Osteoblast (primary cell): ENCODE measurements around the gene C11orf91. TPM values are rescaled to one million over a fixed set of nuclear protein-coding genes. Genes with fewer than 3 reads are reported as not detected.

ENCODE experiments used
- DNase-seq: peaks from one replicate; pipeline ENCODE4 v3.0.0; 2011; ENCODE audit warnings: low spot score, mixed read lengths; ENCODE audit not compliant: insufficient read length; ENCODE audit errors: missing footprints
- H2AFZ ChIP-seq: 2 replicates; pipeline ENCODE4 v1.6.0; 2011; ENCODE audit warnings: mild to moderate bottlenecking, low read length
- H3K27ac ChIP-seq: 2 replicates; pipeline ENCODE4 v1.5.1; 2011; ENCODE audit warnings: mild to moderate bottlenecking, low read depth, low read length, moderate library complexity
- H3K27me3 ChIP-seq: 2 replicates; pipeline ENCODE4 v1.6.0; 2012; ENCODE audit warnings: mild to moderate bottlenecking, control low read depth, inconsistent platforms, low read length, moderate library complexity; ENCODE audit not compliant: insufficient read depth
- H3K36me3 ChIP-seq: 2 replicates; pipeline ENCODE4 v1.5.1; 2011; ENCODE audit warnings: mild to moderate bottlenecking, low read length, control low read depth, moderate library complexity; ENCODE audit not compliant: insufficient read depth
- H3K4me1 ChIP-seq: 2 replicates; pipeline ENCODE4 v1.5.1; 2011; ENCODE audit warnings: mild to moderate bottlenecking, low read length, control low read depth, moderate library complexity; ENCODE audit not compliant: insufficient read depth
- H3K4me2 ChIP-seq: 2 replicates; pipeline ENCODE4 v1.6.0; 2011; ENCODE audit warnings: mild to moderate bottlenecking, low read length; ENCODE audit not compliant: insufficient read depth
- H3K4me3 ChIP-seq: fragments of 200-600 bp; sonication (generic); 3 replicates; pipeline ENCODE4 v1.5.1; 2012; ENCODE audit warnings: mild to moderate bottlenecking, low read length, inconsistent platforms; ENCODE audit not compliant: insufficient read depth
- H3K79me2 ChIP-seq: 2 replicates; pipeline ENCODE4 v1.6.0; 2012; ENCODE audit warnings: mild to moderate bottlenecking, low read length, control low read depth, inconsistent platforms; ENCODE audit not compliant: insufficient read depth
- H3K9me3 ChIP-seq: 2 replicates; pipeline ENCODE4 v1.5.1; 2011; ENCODE audit warnings: low read depth, low read length, control low read depth
- H4K20me1 ChIP-seq: 2 replicates; pipeline ENCODE4 v1.6.0; 2012; ENCODE audit warnings: mild to moderate bottlenecking, low read length, control low read depth; ENCODE audit not compliant: insufficient read depth
- total RNA-seq: library from RNA; depleted of rRNA; stranded (reverse); fragments of >200 nt; gene quantifications from 2 replicates; pipeline ENCODE4 v1.2.3, GENCODE V29; 2012
- TF ChIP-seq, protein P1 (sequence below): IDR thresholded peaks from 2 replicates; pipeline ENCODE4 v1.5.1; 2011; ENCODE audit warnings: mild to moderate bottlenecking, low read depth, low read length, moderate library complexity; ENCODE audit errors: extremely low read depth

The C11orf91 gene
- total RNA-seq, 1 donor: not detected

DNA sequence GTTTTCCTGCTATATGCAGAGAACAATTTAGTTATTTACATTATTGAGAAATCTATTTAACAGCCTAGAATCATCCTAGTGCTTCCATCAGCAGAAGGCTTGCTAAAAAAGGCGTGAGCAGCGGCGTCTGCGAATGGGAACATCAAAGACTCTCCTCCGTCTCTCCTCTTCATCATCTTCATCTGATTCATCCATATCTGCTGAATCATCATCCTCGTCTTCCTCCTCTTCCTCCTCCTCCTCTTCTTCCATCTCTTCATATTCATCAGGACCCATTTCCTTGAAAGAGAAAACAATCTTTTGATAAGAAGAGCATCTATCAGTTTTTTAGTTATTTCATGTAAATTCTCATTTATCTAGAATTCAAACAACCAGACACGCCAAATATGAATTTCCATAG is 41.2 kb upstream of the C11orf91 start:
- Histone ChIP-seq H3K4me1 (peaks cover 12% of the 10 kb centered on the region), H3K79me2 (no peaks in the 10 kb centered on the region), H3K9me3 (no peaks in the 10 kb centered on the region), H3K27ac (no peak overlapping the region), H3K4me3 (no peak overlapping the region), H4K20me1 (no peaks in the 10 kb centered on the region), H3K4me2 (no peak overlapping the region), H3K27me3 (no peaks in the 10 kb centered on the region), H3K36me3 (peaks cover 6% of the 10 kb centered on the region), H2AFZ (no peak overlapping the region)
- no peak for DNase-seq
- TF ChIP-seq, protein P1, sequence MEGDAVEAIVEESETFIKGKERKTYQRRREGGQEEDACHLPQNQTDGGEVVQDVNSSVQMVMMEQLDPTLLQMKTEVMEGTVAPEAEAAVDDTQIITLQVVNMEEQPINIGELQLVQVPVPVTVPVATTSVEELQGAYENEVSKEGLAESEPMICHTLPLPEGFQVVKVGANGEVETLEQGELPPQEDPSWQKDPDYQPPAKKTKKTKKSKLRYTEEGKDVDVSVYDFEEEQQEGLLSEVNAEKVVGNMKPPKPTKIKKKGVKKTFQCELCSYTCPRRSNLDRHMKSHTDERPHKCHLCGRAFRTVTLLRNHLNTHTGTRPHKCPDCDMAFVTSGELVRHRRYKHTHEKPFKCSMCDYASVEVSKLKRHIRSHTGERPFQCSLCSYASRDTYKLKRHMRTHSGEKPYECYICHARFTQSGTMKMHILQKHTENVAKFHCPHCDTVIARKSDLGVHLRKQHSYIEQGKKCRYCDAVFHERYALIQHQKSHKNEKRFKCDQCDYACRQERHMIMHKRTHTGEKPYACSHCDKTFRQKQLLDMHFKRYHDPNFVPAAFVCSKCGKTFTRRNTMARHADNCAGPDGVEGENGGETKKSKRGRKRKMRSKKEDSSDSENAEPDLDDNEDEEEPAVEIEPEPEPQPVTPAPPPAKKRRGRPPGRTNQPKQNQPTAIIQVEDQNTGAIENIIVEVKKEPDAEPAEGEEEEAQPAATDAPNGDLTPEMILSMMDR: no peak

DNA sequence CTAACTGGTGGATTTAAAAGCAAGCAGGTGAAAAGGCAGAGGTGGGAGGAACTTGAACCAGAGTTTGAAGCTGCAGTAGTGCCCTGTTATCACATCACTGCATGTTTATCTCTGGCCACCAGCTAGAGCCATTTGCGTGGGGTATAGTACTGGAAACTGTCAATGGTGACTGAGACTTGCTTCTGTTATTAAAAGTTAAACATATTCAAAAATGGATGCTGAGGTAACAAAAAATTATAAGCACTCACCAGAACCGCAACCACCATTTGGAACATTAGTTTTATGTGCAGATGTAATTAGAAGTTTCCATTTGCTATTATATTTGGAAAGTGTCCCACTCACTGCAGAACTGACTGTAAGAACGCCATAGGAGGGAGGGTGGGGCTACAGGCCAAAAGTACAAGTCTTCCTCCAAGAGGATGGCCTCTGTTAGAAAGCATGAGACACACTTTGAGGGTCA is 36.8 kb upstream of the C11orf91 start:
- H3K9me3 ChIP-seq: no peaks in the 10 kb centered on the region
- peak overlapping the region; percentile 84 for H2AFZ ChIP-seq
- H3K27me3 ChIP-seq: no peaks in the 10 kb centered on the region
- H3K4me2 ChIP-seq: peak overlapping the region; percentile 95
- peaks cover 39% of the 10 kb centered on the region for H3K4me1 ChIP-seq
- H4K20me1 ChIP-seq: peaks cover 27% of the 10 kb centered on the region
- peak overlapping the region; percentile 93 for H3K4me3 ChIP-seq
- H3K27ac ChIP-seq: peak overlapping the region; percentile 93
- DNase-seq: no peak
- peaks cover 18% of the 10 kb centered on the region for H3K36me3 ChIP-seq
- H3K79me2 ChIP-seq: peaks cover 38% of the 10 kb centered on the region
- TF ChIP-seq, protein P1: no peak

DNA sequence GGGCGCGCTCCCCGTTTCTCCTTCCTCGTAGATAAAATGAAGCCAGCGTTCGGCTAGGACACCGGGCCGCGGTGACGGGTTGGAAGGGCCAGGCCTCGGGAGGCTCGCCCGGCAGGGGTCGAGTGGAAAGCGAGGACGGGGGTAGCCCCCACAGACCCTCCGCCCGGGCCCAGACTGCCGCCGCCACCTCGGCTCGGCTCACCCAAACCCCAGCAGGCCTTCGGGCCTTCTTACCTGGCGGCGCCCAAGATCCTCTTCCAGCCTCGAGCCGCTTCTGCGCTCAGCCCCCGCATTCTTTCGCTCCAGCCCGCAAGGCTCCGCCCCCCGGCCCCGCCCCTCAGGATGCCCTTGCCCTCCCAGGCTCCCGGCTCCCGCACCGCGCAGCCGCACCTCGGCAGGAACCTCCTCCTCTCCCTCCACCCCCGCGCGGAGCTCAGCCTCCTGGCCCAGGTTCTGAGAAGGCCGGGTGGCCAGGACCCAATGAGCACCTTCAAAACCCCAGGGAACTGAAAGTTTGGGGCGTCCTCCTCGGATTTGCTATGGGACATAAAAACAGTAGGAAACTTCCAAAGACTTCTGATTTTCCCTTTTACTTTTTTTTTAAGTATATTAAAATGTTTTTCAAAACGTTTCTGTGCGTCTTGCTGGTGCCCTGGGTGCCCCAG is 35.7 kb upstream of the C11orf91 start, which contains the start of gene CD59:
TSS of gene CD59 (minus strand) at position 276 of the 665 bp plus-strand sequence. CDS start 13,978 bp downstream, outside the sequence.
- H3K4me2 ChIP-seq: peak within 1 kb of the TSS; percentile 95
- peaks cover 29% of the 10 kb centered on the region for H3K36me3 ChIP-seq
- peaks cover 49% of the 10 kb centered on the region for H3K4me1 ChIP-seq
- peak within 1 kb of the TSS; percentile 93 for H3K4me3 ChIP-seq
- H3K27ac ChIP-seq: peak within 1 kb of the TSS; percentile 93
- DNase-seq: peak; percentile 95
- H3K27me3 ChIP-seq: no peaks in the 10 kb centered on the region
- peaks cover 36% of the 10 kb centered on the region for H4K20me1 ChIP-seq
- TF ChIP-seq, protein P1: no peak
- peaks cover 49% of the 10 kb centered on the region for H3K79me2 ChIP-seq
- H2AFZ ChIP-seq: peak within 1 kb of the TSS; percentile 84
- no peaks in the 10 kb centered on the region for H3K9me3 ChIP-seq

DNA sequence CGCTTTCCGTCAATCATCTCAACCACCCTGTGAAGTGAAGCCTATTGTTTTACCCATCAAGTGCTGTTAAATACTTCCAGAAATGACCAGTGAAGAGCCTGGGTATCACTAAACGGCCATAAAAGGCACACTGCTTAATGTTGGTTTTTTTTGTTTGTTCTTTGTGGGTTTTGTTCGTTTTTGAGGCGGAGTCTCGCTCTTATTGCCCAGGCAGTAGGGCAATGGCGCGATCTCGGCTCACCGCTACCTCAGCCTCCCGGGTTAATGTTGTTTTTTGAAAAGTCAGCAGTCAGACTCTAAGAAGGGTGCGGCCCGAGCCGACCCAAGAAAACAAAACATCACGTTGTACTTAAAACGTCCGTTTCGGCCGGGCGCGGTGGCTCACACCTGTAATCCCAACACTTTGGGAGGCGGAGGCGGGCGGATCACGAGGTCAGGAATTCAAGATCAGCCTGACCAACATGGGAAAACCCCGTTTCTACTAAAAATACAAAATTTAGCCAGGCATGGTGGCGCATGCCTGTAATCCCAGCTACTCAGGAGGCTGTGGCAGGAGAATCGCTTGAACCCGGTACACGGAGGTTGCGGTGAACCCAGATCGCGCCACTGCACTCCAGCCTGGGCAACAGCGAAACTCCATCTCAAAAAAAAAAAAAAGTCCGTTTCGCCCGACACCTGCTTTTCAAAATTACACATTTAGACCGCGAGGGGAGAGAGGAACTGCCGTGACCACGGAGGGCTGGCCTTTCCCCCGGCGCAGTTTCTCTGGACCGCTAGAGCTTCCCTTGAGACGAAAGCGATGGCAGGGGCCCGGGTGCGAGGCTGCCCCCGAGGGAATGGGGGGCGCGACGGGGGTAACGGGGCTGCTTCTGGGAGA is 34.9 kb upstream of the C11orf91 start:
- no peak for DNase-seq
- no peaks in the 10 kb centered on the region for H3K9me3 ChIP-seq
- H3K36me3 ChIP-seq: peaks cover 35% of the 10 kb centered on the region
- H3K27me3 ChIP-seq: no peaks in the 10 kb centered on the region
- H3K4me2 ChIP-seq: peak overlapping the region; percentile 95
- H3K27ac ChIP-seq: peak overlapping the region; percentile 93
- TF ChIP-seq, protein P1: no peak
- H2AFZ ChIP-seq: peak overlapping the region; percentile 25
- H3K79me2 ChIP-seq: peaks cover 57% of the 10 kb centered on the region
- H4K20me1 ChIP-seq: peaks cover 40% of the 10 kb centered on the region
- peaks cover 49% of the 10 kb centered on the region for H3K4me1 ChIP-seq
- peak overlapping the region; percentile 93 for H3K4me3 ChIP-seq
